ENCODE results near the gene MRPS34. TPM values are rescaled to one million over a fixed set of nuclear protein-coding genes. Genes with fewer than 3 reads are reported as not detected.

Gene MRPS34
- total and polyA plus RNA-seq, 9 of the 15 experiments (the other 6 are each of a cell fraction or from before 2014, with no cell fraction given), result 5.2 to 334 (median 92.8) TPM

DNA sequence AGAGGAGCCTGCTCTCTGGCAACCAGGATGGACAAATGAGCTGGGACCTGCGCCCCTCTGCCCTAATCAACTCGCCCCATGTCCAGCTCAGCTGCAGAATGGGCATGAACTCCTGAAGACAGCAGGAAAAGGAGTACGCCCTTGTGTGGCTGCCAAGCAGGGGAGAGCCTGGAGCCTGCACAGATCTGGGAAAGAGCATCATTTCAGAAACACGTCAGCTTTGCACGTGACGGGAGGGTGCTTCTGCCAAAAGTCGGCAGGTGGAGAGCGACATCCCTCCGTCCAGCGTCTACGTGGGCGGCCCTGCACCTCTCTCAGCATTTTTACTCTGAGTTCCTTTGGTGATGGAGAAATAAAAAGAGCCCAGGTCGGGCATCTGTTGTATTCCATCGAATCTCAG, 20.1 kb downstream of the MRPS34 start:
- CTCF ChIA-PET (ENCODE audit: low intra/inter-chr PET ratio), result no interaction called here
- no TSS peak for BruUV-seq (replicated peaks)

More for the DNA sequence above, 20.1 kb downstream of the MRPS34 start:
- no peak for TF ChIP-seq CREM (IDR thresholded peaks at IDR 0.05; ENCODE audit: low read depth)
- no peak for TF ChIP-seq ZBTB1 (CRISPR knock-in tag; IDR thresholded peaks at IDR 0.05; ENCODE audit: borderline replicate concordance, low read depth)
- TF ChIP-seq, protein P1, sequence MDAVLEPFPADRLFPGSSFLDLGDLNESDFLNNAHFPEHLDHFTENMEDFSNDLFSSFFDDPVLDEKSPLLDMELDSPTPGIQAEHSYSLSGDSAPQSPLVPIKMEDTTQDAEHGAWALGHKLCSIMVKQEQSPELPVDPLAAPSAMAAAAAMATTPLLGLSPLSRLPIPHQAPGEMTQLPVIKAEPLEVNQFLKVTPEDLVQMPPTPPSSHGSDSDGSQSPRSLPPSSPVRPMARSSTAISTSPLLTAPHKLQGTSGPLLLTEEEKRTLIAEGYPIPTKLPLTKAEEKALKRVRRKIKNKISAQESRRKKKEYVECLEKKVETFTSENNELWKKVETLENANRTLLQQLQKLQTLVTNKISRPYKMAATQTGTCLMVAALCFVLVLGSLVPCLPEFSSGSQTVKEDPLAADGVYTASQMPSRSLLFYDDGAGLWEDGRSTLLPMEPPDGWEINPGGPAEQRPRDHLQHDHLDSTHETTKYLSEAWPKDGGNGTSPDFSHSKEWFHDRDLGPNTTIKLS (IDR thresholded peaks at IDR 0.05; ENCODE audit: borderline replicate concordance, low read depth), result no peak
- TF ChIP-seq ZNF354B (CRISPR knock-in tag; IDR thresholded peaks at IDR 0.05), result no peak
- no peak for TF ChIP-seq MEIS2 (IDR thresholded peaks at IDR 0.05; ENCODE audit: partially characterized antibody)
- no peak for TF ChIP-seq ZNF23 (CRISPR knock-in tag; IDR thresholded peaks at IDR 0.05)
- TF ChIP-seq RBBP5 (IDR thresholded peaks at IDR 0.05; ENCODE audit: borderline replicate concordance, insufficient read depth, low read length, poor library complexity, severe bottlenecking), result no peak
- no peak for TF ChIP-seq GATAD2A (IDR thresholded peaks at IDR 0.05)
- no peak for TF ChIP-seq ZNF121 (CRISPR knock-in tag; conservative IDR thresholded peaks at IDR 0.05)
- no peak for TF ChIP-seq HDAC3 (IDR thresholded peaks at IDR 0.05; ENCODE audit: borderline replicate concordance, partially characterized antibody)
- no peak for TF ChIP-seq HDAC8 (tag; IDR thresholded peaks at IDR 0.05)
- no peak for TF ChIP-seq HLTF (IDR thresholded peaks at IDR 0.05)
- TF ChIP-seq DACH1 (IDR thresholded peaks at IDR 0.05; ENCODE audit: partially characterized antibody), result no peak
- TF ChIP-seq EWSR1 (IDR thresholded peaks at IDR 0.05; ENCODE audit: borderline replicate concordance, low read depth, partially characterized antibody), result no peak
- TF ChIP-seq, protein P2, sequence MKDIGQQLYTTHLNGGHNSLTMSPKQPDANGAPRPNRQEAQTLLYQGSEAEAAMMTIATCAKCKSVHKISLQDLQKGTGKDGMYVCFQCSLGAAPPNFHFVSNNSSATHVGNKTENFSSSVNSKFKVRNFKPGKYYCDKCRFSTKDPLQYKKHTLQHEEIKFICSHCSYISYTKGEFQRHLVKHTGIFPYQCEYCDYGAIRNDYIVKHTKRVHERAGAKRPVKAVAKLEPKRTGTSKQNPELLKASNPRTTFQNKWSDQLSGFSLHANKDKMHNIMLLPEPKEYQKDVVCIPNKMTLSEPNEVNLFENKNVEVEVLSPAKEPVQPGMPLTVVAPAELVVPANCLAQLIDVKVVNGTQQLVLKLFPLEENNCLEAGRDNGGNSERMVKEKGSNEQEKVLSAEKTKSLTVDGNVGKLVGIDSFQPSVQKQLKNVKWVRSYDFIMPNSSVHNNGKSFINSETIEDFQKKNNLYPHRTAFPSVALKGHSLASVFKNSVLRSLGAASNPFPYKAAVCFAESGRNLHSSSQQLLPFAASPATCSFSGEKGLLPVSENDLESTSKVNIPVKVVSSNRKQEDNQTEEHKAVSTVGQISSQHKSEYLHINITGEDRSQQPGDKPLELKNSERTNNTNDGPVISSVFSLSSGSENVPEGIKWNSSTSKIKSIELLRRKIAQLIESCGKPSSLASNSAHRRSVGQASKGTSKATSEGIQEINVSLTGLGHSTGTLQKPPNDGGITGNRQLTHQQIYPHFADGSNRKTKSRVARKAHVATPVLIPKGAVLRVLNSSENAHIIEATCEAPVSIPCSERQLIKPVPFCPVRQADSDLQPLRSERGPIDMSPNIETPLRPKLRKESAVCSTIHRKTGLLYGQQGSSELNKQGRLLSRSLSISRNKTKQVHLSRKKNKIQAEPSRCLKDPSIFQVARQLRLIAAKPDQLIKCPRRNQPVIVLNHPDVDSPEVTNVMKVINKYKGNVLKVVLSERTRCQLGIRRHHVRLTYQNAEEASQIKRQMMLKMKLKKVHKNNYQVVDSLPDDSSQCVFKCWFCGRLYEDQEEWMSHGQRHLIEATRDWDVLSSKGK (CRISPR knock-in tag; IDR thresholded peaks at IDR 0.05), result no peak
- Histone ChIP-seq H3K36me3 (ENCODE audit: control insufficient read depth, insufficient read depth, low read length) (peaks cover 39% of the 10 kb centered on the region; the same call in 2 of the 3 replicates), H3K9me3 (replicated peaks; ENCODE audit: control insufficient read depth, insufficient read depth, low read depth, low read length) (no peaks in the 10 kb centered on the region), H3K4me1 (replicated peaks in 1 of 2; ENCODE audit: control insufficient read depth in 2 of 2, insufficient read depth in 2 of 2, low read length in 2 of 2) (peaks cover 0 to 9% of the 10 kb centered on the region in 2 experiments; a peak in 1 of 5 replicates), H2AFZ (ENCODE audit: low read depth, low read length) (no peak overlapping the region), H3K4me3 (no peak overlapping the region), H3K9ac (ENCODE audit: insufficient read depth in 1 of 2, low read depth in 2 of 2, low read length in 2 of 2) (peak overlapping the region in 1 of 2 experiments; percentile 28; a peak in 1 of 4 replicates), H3K27me3 (ENCODE audit: control insufficient read depth in 2 of 2, insufficient read depth in 2 of 2, low read length in 2 of 2) (no peaks in the 10 kb centered on the region), H3K9me1 (ENCODE audit: control insufficient read depth, insufficient read depth, low read length) (peaks cover 3% of the 10 kb centered on the region), H3K79me2 (ENCODE audit: control insufficient read depth, insufficient read depth, low read length) (no peaks in the 10 kb centered on the region), H4K20me1 (replicated peaks; ENCODE audit: control insufficient read depth, insufficient read depth, low read length) (no peaks in the 10 kb centered on the region), H3K27ac (ENCODE audit: extremely low read depth, low read depth, low read length) (no peak overlapping the region), H3K4me2 (ENCODE audit: insufficient read depth, low read length) (no peak overlapping the region)
- intact Hi-C loops (cut with micrococcal nuclease) (no loop called here), in situ Hi-C loops (cut with MboI) (no loop called here)
- no peak for ATAC-seq
- WGBS (ENCODE audit: insufficient coverage, low coverage, missing lambda C conversion rate), result 96% methylated on average over 14 of the region's 14 CpGs
- no peak for FAIRE-seq
- no peak for DNase-seq (ENCODE audit: extremely low read depth in 1 of 4, low spot score in 3 of 4)
- POLR2A ChIA-PET, result no interaction called here
